OCI-LY3 (cell line): ENCODE results near the gene PCDH8.

Experiments
- CTCF ChIP-seq: fragments of 200-600, 300-600 bp; sonication (generic); IDR thresholded peaks from 2 replicates; pipeline ENCODE4 v1.5.1; 2014; ENCODE audit warnings: antibody characterized with exemption, low read length, low read depth
- EZH2phosphoT487 ChIP-seq: fragments of 200-600 bp; shearing (Covaris generic); IDR thresholded peaks from 2 replicates; pipeline ENCODE4 v1.6.1; 2018; ENCODE audit warnings: antibody characterized with exemption, mixed run types, low read depth

DNA sequence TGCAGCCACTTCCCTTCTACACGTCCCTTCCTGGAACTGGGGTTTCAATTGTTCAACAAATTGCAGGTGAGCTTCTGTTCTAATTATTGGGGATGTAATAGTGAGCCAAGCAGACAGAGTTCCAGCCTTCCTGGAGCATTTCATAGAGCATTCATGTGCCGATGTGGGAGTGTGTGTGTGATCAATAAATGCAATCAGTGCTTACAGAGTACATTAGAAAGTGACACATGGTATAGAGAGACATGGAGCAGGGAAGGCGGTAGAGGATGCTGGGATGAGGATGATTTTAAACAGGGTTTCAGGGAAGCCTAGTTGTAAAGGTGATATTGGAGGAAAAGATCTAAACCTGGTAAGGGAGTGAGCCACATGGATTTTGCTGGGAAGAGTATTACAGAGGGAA is 21.7 kb upstream of the PCDH8 start:
- TF ChIP-seq CTCF = no peak
- no peak for TF ChIP-seq EZH2phosphoT487
